ENCODE results near the gene OTOR. TPM values are rescaled to one million over a fixed set of nuclear protein-coding genes. Genes with fewer than 3 reads are reported as not detected.

Gene OTOR
- total RNA-seq, 1 donor: not detected

DNA sequence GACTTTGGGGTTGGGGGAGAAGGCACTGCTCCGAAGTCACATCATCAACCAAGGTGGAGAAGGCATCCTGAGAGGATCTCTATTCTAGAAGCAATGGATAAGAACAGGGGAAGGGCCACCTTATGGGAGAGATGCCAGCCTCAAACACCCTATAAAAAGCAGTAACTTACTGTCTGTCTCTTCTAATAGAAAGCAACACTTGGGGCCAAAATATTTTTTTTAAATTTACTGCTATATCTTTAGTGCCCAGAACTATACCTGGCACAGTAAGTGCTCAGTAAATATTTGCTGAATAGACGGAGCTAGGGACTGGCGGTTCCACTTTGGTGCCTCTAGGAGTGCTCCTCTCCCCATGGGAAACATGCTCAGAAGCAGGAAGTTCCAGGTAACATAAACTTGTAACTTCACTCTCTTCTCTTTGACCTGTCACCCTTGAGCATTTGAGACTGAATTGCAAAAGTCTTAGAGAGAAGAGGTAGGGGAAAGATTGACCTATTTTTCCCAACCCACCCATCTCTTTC lies 807 bp upstream of the OTOR start:
- no peak overlapping the region for H3K4me3 ChIP-seq (ENCODE audit: low read depth, low read length)
- TF ChIP-seq, protein P1, sequence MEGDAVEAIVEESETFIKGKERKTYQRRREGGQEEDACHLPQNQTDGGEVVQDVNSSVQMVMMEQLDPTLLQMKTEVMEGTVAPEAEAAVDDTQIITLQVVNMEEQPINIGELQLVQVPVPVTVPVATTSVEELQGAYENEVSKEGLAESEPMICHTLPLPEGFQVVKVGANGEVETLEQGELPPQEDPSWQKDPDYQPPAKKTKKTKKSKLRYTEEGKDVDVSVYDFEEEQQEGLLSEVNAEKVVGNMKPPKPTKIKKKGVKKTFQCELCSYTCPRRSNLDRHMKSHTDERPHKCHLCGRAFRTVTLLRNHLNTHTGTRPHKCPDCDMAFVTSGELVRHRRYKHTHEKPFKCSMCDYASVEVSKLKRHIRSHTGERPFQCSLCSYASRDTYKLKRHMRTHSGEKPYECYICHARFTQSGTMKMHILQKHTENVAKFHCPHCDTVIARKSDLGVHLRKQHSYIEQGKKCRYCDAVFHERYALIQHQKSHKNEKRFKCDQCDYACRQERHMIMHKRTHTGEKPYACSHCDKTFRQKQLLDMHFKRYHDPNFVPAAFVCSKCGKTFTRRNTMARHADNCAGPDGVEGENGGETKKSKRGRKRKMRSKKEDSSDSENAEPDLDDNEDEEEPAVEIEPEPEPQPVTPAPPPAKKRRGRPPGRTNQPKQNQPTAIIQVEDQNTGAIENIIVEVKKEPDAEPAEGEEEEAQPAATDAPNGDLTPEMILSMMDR (IDR thresholded peaks at IDR 0.05; ENCODE audit: insufficient read depth, low read length): no peak
- DNase-seq (ENCODE audit: low read depth): no peak

DNA sequence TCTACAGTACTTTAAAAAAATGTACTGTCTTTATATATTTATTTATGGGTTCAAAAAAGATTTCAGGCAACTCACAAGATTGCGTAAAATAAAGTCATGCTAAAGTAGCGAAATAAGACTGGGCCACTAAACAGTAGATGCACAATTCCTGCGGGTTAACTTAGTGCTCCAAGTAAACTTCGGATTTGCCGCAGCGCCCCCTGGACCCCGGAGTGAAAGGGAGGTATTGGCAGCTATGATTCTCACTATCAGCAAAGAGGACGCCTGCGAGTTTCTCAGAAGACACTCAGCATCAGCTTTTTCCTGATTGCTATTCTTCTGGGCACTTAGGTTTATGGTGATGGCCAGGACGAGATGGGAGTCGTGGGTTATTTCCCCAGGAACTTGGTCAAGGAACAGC lies 1.4 kb downstream of the OTOR start:
- TF ChIP-seq, protein P1 (IDR thresholded peaks at IDR 0.05; ENCODE audit: insufficient read depth, low read length): no peak
- DNase-seq (ENCODE audit: low read depth): no peak
- H3K4me3 ChIP-seq (ENCODE audit: low read depth, low read length): no peak overlapping the region

DNA sequence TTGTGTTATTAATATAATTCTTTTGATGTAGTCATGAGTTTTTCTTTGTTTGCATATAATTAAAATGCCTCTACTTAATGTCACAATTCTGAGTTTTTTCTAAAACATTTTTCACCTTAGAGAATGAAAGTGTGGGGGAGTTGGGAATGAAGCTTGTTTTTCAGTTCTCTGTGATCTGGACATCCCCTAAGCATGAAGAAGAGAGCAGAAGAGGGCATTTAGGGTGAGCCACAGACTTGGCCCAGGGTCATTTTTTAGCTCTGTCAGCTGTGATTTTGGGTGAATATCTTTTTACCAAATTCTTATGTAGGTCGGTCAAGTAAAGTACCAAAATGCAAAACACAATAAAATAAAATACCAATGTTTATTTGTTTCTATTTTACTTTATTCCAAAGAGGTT lies 3.9 kb downstream of the OTOR start:
- TF ChIP-seq, protein P1 (IDR thresholded peaks at IDR 0.05; ENCODE audit: insufficient read depth, low read length): no peak
- no peak overlapping the region for H3K4me3 ChIP-seq (ENCODE audit: low read depth, low read length)
- no peak for DNase-seq (ENCODE audit: low read depth)

DNA sequence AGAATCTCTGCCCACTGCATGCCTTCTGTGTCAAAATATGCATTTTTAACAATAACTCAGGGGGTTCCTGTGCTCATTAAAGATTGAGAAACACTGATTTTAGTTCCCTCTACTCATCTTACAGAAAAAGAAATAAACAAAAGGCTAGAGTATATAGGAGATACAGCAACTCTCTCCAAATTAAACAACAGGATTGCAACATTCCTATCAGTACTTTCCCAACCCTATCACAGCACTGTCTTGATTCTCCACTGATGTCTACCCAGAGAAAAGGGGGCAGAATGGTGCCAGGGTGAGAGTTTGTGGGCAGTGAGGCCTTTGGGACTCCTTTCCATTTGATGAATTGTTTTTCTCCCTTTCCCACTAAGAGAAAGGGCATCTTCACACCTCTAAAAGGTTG lies 4.7 kb downstream of the OTOR start:
- DNase-seq (ENCODE audit: low read depth): no peak
- TF ChIP-seq, protein P1 (IDR thresholded peaks at IDR 0.05; ENCODE audit: insufficient read depth, low read length): no peak
- no peak overlapping the region for H3K4me3 ChIP-seq (ENCODE audit: low read depth, low read length)

DNA sequence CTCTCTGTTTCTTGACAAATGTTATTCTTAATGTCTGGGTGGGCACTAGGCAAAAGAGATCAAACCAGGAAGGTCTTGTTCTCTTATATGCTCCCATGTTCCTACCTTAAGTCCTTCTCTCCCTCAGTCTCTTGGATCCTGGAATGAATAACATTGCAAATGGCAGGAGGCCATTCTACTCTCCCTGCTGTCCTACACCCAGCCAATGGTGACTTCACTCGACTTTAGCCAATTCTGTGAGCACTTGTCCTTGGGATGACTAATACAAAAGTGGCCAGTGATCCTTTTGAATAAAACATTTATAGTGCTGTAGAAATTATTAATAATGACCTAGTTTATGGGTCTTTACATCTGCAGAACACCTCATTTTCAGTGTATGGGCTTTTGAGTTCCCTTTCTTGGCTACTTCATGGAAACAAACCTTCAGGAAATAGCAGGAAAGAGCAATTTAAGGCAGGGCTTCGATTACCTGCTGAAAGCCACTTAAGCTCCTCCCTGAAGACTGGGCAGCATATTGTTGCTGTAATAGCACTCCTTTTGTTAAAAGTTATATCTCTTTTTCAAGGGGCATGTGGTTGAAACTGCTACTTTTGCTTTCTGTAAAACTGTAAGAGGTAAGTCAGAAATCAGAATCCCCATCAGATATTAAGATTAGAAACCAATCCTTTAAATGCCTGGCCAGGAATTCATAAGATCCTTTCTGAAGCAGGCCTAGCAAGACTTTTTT lies 10.5 kb downstream of the OTOR start:
- DNase-seq (ENCODE audit: low read depth): no peak
- TF ChIP-seq, protein P1 (IDR thresholded peaks at IDR 0.05; ENCODE audit: insufficient read depth, low read length): no peak
- H3K4me3 ChIP-seq (ENCODE audit: low read depth, low read length): no peak overlapping the region

DNA sequence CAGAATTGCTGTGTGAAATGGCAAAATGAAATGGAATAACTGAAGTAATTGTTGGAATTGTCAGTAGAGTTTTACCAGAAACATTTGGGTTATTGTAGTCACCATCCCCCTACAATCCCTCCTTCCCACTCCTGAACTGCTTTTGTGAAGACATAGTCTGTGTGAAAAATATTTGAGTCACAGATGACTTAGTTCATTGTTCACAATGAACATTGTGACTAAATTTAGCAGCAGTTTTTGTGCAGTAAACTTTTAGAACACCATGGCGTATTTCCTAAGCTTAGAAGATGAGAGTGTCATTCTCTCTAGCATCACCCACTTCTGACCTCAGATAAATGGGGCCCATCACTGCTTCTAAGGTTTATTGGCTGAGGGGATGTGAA lies 11.0 kb downstream of the OTOR start:
- H3K4me3 ChIP-seq (ENCODE audit: low read depth, low read length): no peak overlapping the region
- DNase-seq (ENCODE audit: low read depth): peak; percentile 13
- TF ChIP-seq, protein P1 (IDR thresholded peaks at IDR 0.05; ENCODE audit: insufficient read depth, low read length): no peak

Data from fibroblast of the aortic adventitia (primary cell).